Kidney (tissue), 14 donors: ENCODE measurements around the gene HECW1. TPM values are rescaled to one million over a fixed set of nuclear protein-coding genes. Genes with fewer than 3 reads are reported as not detected.

Experiments
- DNase-seq, 5 donors: peaks; one replicate each; pipeline ENCODE4 v3.0.0-alpha.2; 2013 to 2020
- FAIRE-seq: peaks from 2 replicates; lab custom pipeline; 2012; peaks lifted over from hg19 to GRCh38; lab: Jason Lieb, UNC
- H3K27ac ChIP-seq, 2 donors: one replicate each; pipeline ENCODE4 v1.7.0; 2013; ENCODE audit warnings: low read depth in 2 of 2, low read length in 2 of 2, inconsistent platforms in 1 of 2
- H3K27me3 ChIP-seq: one replicate; pipeline ENCODE4 v1.7.1; 2013; ENCODE audit warnings: low read length, inconsistent platforms; ENCODE audit not compliant: control insufficient read depth, insufficient read depth
- H3K36me3 ChIP-seq, 3 donors: one replicate each; pipeline versions ENCODE4 v1.7.0 to v1.7.1; 2013; ENCODE audit warnings: low read length in 3 of 3, control low read depth in 1 of 3, inconsistent platforms in 1 of 3; ENCODE audit not compliant: insufficient read depth in 3 of 3, control insufficient read depth in 2 of 3
- H3K4me1 ChIP-seq, 3 donors: one replicate each; pipeline versions ENCODE4 v1.7.0 to v1.7.1; 2013; ENCODE audit warnings: low read length in 3 of 3, inconsistent platforms in 1 of 3, low read depth in 1 of 3; ENCODE audit not compliant: control insufficient read depth in 2 of 3, insufficient read depth in 2 of 3
- H3K4me3 ChIP-seq, 3 donors: one replicate each; pipeline versions ENCODE4 v1.7.0 to v1.8.1; 2013; ENCODE audit warnings: low read length in 3 of 3, control low read depth in 1 of 3, inconsistent platforms in 1 of 3
- H3K9ac ChIP-seq, 3 donors: one replicate each; pipeline versions ENCODE4 v1.7.0 to v1.7.1; 2013; ENCODE audit warnings: low read length in 3 of 3, control low read depth in 1 of 3, inconsistent platforms in 1 of 3
- H3K9me3 ChIP-seq, 3 donors: one replicate each; pipeline versions ENCODE4 v1.7.0 to v1.7.1; 2013; ENCODE audit warnings: low read length in 3 of 3, control low read depth in 1 of 3, inconsistent platforms in 1 of 3; ENCODE audit not compliant: control insufficient read depth in 2 of 3, insufficient read depth in 1 of 3
- intact Hi-C: fragments of 100-400 bp; cut with DNase I; formaldehyde crosslinking; loops from one replicate; pipeline ENCODE4 v1.11.1; 2022
- polyA plus RNA-seq: library from polyadenylated mRNA; stranded (reverse); fragments of 350-450 nt; fragmentation: Illumina TruSeq; extraction: RNeasy Lipid Tissue Mini Kit (QIAGEN cat#74804); gene quantifications from one replicate; pipeline ENCODE4 v1.2.3, GENCODE V29; 2014; ENCODE audit warnings: low read depth, low replicate concordance; ENCODE audit not compliant: insufficient read depth
- total RNA-seq: library from RNA; stranded (reverse); fragmentation: NEBNext Ultra II Directional; extraction: Animal tissue kit (Norgen Biotek cat#: 25700); gene quantifications from one replicate; pipeline ENCODE4 v1.2.1, GENCODE V29; 2021
- TF ChIP-seq, protein P1 (sequence below): IDR thresholded peaks from 3 replicates; pipeline ENCODE4 v1.5.1; 2012; ENCODE audit warnings: mild to moderate bottlenecking, moderate library complexity, borderline replicate concordance; ENCODE audit not compliant: insufficient read depth; ENCODE audit errors: extremely low read depth
- donor health status: control.
- donor health status: control.
- donor health status: control.
- donor health status: control.
- donor health status: control.
- donor health status: DM: yes; HTN: yes; CAD: no.
- donor health status: Normal renal cell carcinoma (clear cell type).

The HECW1 gene
- total and polyA plus RNA-seq, 2 donors from 2014 or later = 0.50 to 7.5 TPM

DNA sequence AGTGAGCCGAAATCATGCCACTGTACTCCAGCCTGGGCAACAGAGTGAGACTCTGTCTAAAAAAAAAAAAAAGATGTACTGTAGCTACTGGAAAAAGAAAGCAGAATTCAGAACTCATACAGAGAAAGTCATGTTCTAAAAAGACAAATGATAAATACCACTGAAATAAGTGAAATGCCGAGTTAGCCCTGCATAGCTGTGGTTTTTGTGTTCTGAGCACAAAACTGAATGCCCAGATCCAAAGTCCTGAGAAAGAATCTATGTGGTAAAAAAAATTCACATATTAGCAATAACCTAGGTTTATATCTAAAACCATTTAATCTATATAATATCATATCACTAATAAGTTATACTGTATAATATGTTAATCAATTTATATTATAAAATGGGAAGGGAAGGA lies 29.3 kb upstream of the HECW1 start:
- Histone ChIP-seq H3K36me3 (no peaks in the 10 kb centered on the region), H3K4me3 (no peak overlapping the region), H3K4me1 (no peaks in the 10 kb centered on the region), H3K9ac (no peak overlapping the region), H3K9me3 (no peaks in the 10 kb centered on the region), H3K27ac (no peak overlapping the region), H3K27me3 (no peaks in the 10 kb centered on the region)
- FAIRE-seq (no peak), DNase-seq (no peak)
- TF ChIP-seq, protein P1, sequence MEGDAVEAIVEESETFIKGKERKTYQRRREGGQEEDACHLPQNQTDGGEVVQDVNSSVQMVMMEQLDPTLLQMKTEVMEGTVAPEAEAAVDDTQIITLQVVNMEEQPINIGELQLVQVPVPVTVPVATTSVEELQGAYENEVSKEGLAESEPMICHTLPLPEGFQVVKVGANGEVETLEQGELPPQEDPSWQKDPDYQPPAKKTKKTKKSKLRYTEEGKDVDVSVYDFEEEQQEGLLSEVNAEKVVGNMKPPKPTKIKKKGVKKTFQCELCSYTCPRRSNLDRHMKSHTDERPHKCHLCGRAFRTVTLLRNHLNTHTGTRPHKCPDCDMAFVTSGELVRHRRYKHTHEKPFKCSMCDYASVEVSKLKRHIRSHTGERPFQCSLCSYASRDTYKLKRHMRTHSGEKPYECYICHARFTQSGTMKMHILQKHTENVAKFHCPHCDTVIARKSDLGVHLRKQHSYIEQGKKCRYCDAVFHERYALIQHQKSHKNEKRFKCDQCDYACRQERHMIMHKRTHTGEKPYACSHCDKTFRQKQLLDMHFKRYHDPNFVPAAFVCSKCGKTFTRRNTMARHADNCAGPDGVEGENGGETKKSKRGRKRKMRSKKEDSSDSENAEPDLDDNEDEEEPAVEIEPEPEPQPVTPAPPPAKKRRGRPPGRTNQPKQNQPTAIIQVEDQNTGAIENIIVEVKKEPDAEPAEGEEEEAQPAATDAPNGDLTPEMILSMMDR = no peak
- intact Hi-C loops = no loop called here

GRCh38 chr7:43085017-43085416 lies 27.4 kb upstream of the HECW1 start:
- Histone ChIP-seq H3K9me3 (no peaks in the 10 kb centered on the region), H3K4me3 (no peak overlapping the region), H3K4me1 (no peaks in the 10 kb centered on the region), H3K27ac (no peak overlapping the region), H3K9ac (no peak overlapping the region), H3K36me3 (no peaks in the 10 kb centered on the region), H3K27me3 (no peaks in the 10 kb centered on the region)
- TF ChIP-seq, protein P1 = no peak
- DNase-seq = no peak
- FAIRE-seq = no peak
- intact Hi-C loops = no loop called here

- FAIRE-seq (no peak), DNase-seq (no peak)
- Histone ChIP-seq H3K4me1 (no peaks in the 10 kb centered on the region), H3K36me3 (no peaks in the 10 kb centered on the region), H3K4me3 (no peak overlapping the region), H3K27me3 (no peaks in the 10 kb centered on the region), H3K9me3 (no peaks in the 10 kb centered on the region), H3K9ac (no peak overlapping the region), H3K27ac (no peak overlapping the region)
- intact Hi-C loops = no loop called here
- TF ChIP-seq, protein P1 = no peak
Observed at GRCh38 chr7:43085992-43086391, 26.5 kb upstream of the HECW1 start.

- intact Hi-C loops = no loop called here
- no peaks in the 10 kb centered on the region for H3K27me3 ChIP-seq
- H3K4me1 ChIP-seq = no peaks in the 10 kb centered on the region
- no peaks in the 10 kb centered on the region for H3K9me3 ChIP-seq
- no peak for FAIRE-seq
- no peak for DNase-seq
- H3K9ac ChIP-seq = no peak overlapping the region
- H3K27ac ChIP-seq = no peak overlapping the region
- H3K4me3 ChIP-seq = no peak overlapping the region
- H3K36me3 ChIP-seq = no peaks in the 10 kb centered on the region
- TF ChIP-seq, protein P1 = no peak
Observed at GRCh38 chr7:43092819-43093218, 19.6 kb upstream of the HECW1 start.
